Lower leg skin (tissue), 4 donors: ENCODE data around the gene LRRC40. TPM values are rescaled to one million over a fixed set of nuclear protein-coding genes. Genes with fewer than 3 reads are reported as not detected.
"Not testable (repeated sequence)": the region's sequence is repeated elsewhere in the genome, so short reads cannot be mapped to it uniquely, and the experiment has no call there.

Experiments used
- DNase-seq, 2 donors: peaks; one replicate each; pipeline ENCODE4 v3.0.0-alpha.2; 2019; ENCODE audit warnings: low spot score in 2 of 2
- H3K4me3 ChIP-seq: fragments of 200-600 bp; sonication (generic); 2 replicates; pipeline ENCODE4 v1.5.1; 2017; ENCODE audit warnings: mild to moderate bottlenecking, low read depth; ENCODE audit not compliant: poor library complexity, severe bottlenecking
- CTCF ChIP-seq, 3 donors: fragments of 450-650 bp; IDR thresholded peaks; one replicate each; pipeline ENCODE4 v1.5.1; 2016; ENCODE audit warnings: antibody characterized with exemption in 3 of 3, mild to moderate bottlenecking in 3 of 3, moderate library complexity in 2 of 3
- POLR2A ChIP-seq, 2 donors: fragments of 450-650 bp; IDR thresholded peaks; one replicate each; pipeline ENCODE4 v1.6.1; 2016 to 2017; ENCODE audit warnings: antibody characterized with exemption in 2 of 2, mild to moderate bottlenecking in 1 of 2, moderate library complexity in 1 of 2
- WGBS, 2 donors: methylation state at CpG; one replicate each; pipeline ENCODE4 v1.1.5; 2018; 5-methylcytosine and 5-hydroxymethylcytosine counted together
- intact Hi-C: fragments of 100-400 bp; cut with DNase I; formaldehyde crosslinking; loops from one replicate; pipeline ENCODE4 v1.15.0; 2023; ENCODE audit warnings: low total_unique reads
- total RNA-seq, 4 donors: library from RNA; depleted of rRNA; stranded (reverse); fragments of >200 nt; gene quantifications; one replicate each; pipeline ENCODE4 v1.1.0, GENCODE V29; 2016

The LRRC40 gene
- total RNA-seq, 4 donors from 2014 or later: 6.4 to 12.0 (median 9.5) TPM

DNA sequence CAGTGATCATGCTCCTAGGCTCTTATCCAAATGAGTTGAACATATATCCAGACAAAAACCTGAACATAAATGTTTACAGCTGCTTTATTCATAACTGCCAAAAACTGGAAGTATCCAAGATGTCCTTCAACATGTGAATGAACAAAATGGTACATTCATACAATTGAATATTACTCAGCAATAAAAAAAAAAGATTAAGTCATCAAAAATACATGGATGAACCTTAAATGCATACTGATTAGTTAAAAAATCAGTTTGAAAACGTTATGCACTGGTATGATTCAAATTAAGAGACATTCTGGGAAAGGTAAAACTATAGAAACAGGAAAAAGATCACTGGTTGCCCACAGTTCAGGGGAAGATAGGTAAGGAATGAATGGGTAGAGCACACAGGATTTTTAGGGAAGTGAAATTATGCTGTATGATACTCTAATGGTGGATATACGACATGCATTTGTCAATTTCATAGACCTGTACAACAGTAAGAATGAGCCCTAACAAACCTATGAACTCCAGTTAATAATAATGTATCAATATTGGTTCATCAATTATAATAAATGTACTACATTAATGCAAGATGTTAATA is 3.1 kb downstream of the LRRC40 start:
- DNase-seq: no peak
- 57 to 67% methylated on average over 2 of the region's 2 CpGs for WGBS, 2 donors
- intact Hi-C loops: no loop called here

GRCh38 chr1:70200065-70200464 is 5.3 kb downstream of the LRRC40 start:
- DNase-seq: no peak
- no peak overlapping the region for H3K4me3 ChIP-seq
- no peak for TF ChIP-seq POLR2A (IDR thresholded peaks at IDR 0.05)
- no peak for TF ChIP-seq CTCF (IDR thresholded peaks at IDR 0.05)
- WGBS, 2 donors: 95 to 98% methylated on average over 4 of the region's 4 CpGs
- intact Hi-C loops: no loop called here

More for the DNA sequence above, 3.1 kb downstream of the LRRC40 start:
- no peak overlapping the region for H3K4me3 ChIP-seq
- TF ChIP-seq CTCF (IDR thresholded peaks at IDR 0.05) (no peak), POLR2A (IDR thresholded peaks at IDR 0.05) (no peak)

DNA sequence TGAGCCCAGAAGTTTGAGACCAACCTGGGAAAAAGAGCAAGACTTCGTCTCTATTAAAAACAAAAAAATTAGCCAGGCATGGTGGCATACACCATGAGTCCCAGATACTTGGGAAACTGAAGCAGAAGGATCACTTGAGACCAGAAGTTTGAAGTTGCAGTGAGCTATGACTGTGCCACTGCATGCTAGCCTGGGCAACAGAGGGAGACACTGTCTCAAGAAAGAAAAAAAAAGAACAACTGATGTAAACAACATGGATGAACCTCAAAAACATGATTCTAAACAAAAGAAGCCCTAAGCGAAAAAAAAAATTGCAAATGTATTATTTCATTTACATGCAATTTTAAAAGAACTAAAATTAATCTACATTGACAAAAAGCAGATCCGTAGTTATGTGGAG is 9.0 kb downstream of the LRRC40 start:
- intact Hi-C loops: no loop called here

GRCh38 chr1:70195342-70195741 is 10.0 kb downstream of the LRRC40 start:
- TF ChIP-seq CTCF (IDR thresholded peaks at IDR 0.05) (no peak), POLR2A (IDR thresholded peaks at IDR 0.05) (no peak)
- intact Hi-C loops: no loop called here
- peak in 1 of 2 donors; percentile 40 for DNase-seq
- no peak overlapping the region for H3K4me3 ChIP-seq
- WGBS, 2 donors: 95 to 96% methylated on average over 4 of the region's 4 CpGs

More for the DNA sequence above, 9.0 kb downstream of the LRRC40 start:
- no peak overlapping the region for H3K4me3 ChIP-seq
- 93 to 94% methylated on average over 3 of the region's 3 CpGs for WGBS, 2 donors
- DNase-seq: no peak
- TF ChIP-seq POLR2A (IDR thresholded peaks at IDR 0.05) (no peak), CTCF (IDR thresholded peaks at IDR 0.05) (no peak)

- TF ChIP-seq CTCF (IDR thresholded peaks at IDR 0.05) (no peak), POLR2A (IDR thresholded peaks at IDR 0.05) (no peak)
- DNase-seq: no peak
- no peak overlapping the region for H3K4me3 ChIP-seq
- intact Hi-C loops: no loop called here
Observed at GRCh38 chr1:70194601-70195000, 10.8 kb downstream of the LRRC40 start.

DNA sequence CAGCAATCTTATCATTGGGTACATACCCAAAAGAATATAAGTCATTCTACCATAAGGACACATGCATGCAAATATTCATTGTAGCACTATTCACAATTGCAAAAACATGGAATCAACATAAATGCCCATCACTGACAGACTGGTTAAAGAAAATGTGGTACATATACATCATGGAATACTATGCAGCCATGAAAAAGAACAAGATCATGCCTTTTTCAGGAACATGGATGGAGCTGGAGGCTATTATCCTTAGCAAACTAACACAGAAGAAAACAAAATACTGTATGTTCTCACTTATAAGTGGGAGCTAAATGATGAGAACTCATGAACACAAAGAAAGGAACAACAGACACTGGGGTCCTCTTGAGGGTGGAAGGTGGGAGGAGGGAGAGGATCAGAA is 12.9 kb downstream of the LRRC40 start:
- DNase-seq, H3K4me3 ChIP-seq, intact Hi-C loops: not testable (repeated sequence)
